Coronary artery (tissue), 2 donors: ENCODE data around the gene AGBL4.

Experiments used
- DNase-seq: peaks from one replicate; pipeline ENCODE4 v3.0.0-alpha.2; 2017; ENCODE audit warnings: low spot score
- H3K27ac ChIP-seq, 2 donors: fragments of 200-600 bp; sonication (generic); one replicate each; pipeline ENCODE4 v1.5.1; 2016 to 2019
- H3K4me3 ChIP-seq: fragments of 200-600 bp; sonication (generic); 2 replicates; pipeline ENCODE4 v1.5.1; 2016; ENCODE audit warnings: mild to moderate bottlenecking, moderate library complexity
- CTCF ChIP-seq: fragments of 200-600 bp; sonication (generic); IDR thresholded peaks from one replicate; pipeline ENCODE4 v1.5.1; 2019; ENCODE audit warnings: antibody characterized with exemption

AGBL4 gene

GRCh38 chr1:49111931-49112330 is 911.8 kb downstream of the AGBL4 start:
- H3K27ac ChIP-seq = no peak overlapping the region
- no peak for DNase-seq
- no peak for TF ChIP-seq CTCF
- H3K4me3 ChIP-seq = no peak overlapping the region

GRCh38 chr1:49106445-49106844 is 917.3 kb downstream of the AGBL4 start:
- DNase-seq = no peak
- no peak overlapping the region for H3K27ac ChIP-seq
- TF ChIP-seq CTCF = no peak
- no peak overlapping the region for H3K4me3 ChIP-seq

- TF ChIP-seq CTCF = no peak
- H3K4me3 ChIP-seq = no peak overlapping the region
- no peak overlapping the region for H3K27ac ChIP-seq
- no peak for DNase-seq
Measured at GRCh38 chr1:49104575-49104974, 919.2 kb downstream of the AGBL4 start.

- no peak overlapping the region for H3K4me3 ChIP-seq
- TF ChIP-seq CTCF = no peak
- H3K27ac ChIP-seq = no peak overlapping the region
- no peak for DNase-seq
Measured at GRCh38 chr1:49102752-49103151, 921.0 kb downstream of the AGBL4 start.

- no peak for DNase-seq
- Histone ChIP-seq H3K27ac (no peak overlapping the region), H3K4me3 (no peak overlapping the region)
- TF ChIP-seq CTCF = no peak
Measured at GRCh38 chr1:49098866-49099265, 924.9 kb downstream of the AGBL4 start.

- H3K27ac ChIP-seq = no peak overlapping the region
- no peak for TF ChIP-seq CTCF
- DNase-seq = no peak
- no peak overlapping the region for H3K4me3 ChIP-seq
Measured at GRCh38 chr1:49086327-49086726, 937.4 kb downstream of the AGBL4 start.

GRCh38 chr1:49085079-49085478 is 938.7 kb downstream of the AGBL4 start:
- no peak for DNase-seq
- H3K4me3 ChIP-seq = no peak overlapping the region
- H3K27ac ChIP-seq = no peak overlapping the region
- no peak for TF ChIP-seq CTCF
